ENCODE measurements around the gene ZNF710.

GRCh38 chr15:90124507-90124906, 123.4 kb downstream of the ZNF710 start:
- TF ChIP-seq, protein P1, sequence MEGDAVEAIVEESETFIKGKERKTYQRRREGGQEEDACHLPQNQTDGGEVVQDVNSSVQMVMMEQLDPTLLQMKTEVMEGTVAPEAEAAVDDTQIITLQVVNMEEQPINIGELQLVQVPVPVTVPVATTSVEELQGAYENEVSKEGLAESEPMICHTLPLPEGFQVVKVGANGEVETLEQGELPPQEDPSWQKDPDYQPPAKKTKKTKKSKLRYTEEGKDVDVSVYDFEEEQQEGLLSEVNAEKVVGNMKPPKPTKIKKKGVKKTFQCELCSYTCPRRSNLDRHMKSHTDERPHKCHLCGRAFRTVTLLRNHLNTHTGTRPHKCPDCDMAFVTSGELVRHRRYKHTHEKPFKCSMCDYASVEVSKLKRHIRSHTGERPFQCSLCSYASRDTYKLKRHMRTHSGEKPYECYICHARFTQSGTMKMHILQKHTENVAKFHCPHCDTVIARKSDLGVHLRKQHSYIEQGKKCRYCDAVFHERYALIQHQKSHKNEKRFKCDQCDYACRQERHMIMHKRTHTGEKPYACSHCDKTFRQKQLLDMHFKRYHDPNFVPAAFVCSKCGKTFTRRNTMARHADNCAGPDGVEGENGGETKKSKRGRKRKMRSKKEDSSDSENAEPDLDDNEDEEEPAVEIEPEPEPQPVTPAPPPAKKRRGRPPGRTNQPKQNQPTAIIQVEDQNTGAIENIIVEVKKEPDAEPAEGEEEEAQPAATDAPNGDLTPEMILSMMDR (IDR thresholded peaks at IDR 0.05) = no peak
- TF ChIP-seq POLR2A (IDR thresholded peaks at IDR 0.05) = no peak
- no peak for TF ChIP-seq EP300 (IDR thresholded peaks at IDR 0.05)
